ENCODE data around the gene TNFAIP8.

GRCh38 chr5:119373449-119373858 is 17.6 kb downstream of the TNFAIP8 start:
- TF ChIP-seq EZH2phosphoT487 (IDR thresholded peaks at IDR 0.05; ENCODE audit: insufficient read depth, low read depth) (no peak), EZH2 (IDR thresholded peaks at IDR 0.05; ENCODE audit: insufficient read depth, poor library complexity, severe bottlenecking) (no peak)
